Loucy (cell line): ENCODE data around the gene ZSCAN2.

Source experiments
- CTCF ChIP-seq: fragments of 200-600 bp; sonication (generic); conservative IDR thresholded peaks from 2 replicates; pipeline ENCODE4 v1.5.1; 2014; ENCODE audit warnings: mild to moderate bottlenecking, antibody characterized with exemption, low read length
- EZH2phosphoT487 ChIP-seq: fragments of 200-600 bp; IDR thresholded peaks from 2 replicates; pipeline ENCODE4 v1.6.1; 2018; ENCODE audit warnings: antibody characterized with exemption, mild to moderate bottlenecking, moderate library complexity, borderline replicate concordance

GRCh38 chr15:84657748-84658079 is 56.9 kb downstream of the ZSCAN2 start:
- TF ChIP-seq CTCF: no peak
- no peak for TF ChIP-seq EZH2phosphoT487
